DMS114 treated with DMSO at 0.1 percent for 48 hours (cell line): ENCODE measurements around the gene TSPO.
"Not testable (repeated sequence)": the region's sequence is repeated elsewhere in the genome, so short reads cannot be mapped to it uniquely, and the experiment has no call there.

Experiments
- DNase-seq: peaks from one replicate; lab custom pipeline; 2025; ENCODE audit not compliant: unreplicated experiment; lab: John Stamatoyannopoulos, UW

Gene TSPO

DNA sequence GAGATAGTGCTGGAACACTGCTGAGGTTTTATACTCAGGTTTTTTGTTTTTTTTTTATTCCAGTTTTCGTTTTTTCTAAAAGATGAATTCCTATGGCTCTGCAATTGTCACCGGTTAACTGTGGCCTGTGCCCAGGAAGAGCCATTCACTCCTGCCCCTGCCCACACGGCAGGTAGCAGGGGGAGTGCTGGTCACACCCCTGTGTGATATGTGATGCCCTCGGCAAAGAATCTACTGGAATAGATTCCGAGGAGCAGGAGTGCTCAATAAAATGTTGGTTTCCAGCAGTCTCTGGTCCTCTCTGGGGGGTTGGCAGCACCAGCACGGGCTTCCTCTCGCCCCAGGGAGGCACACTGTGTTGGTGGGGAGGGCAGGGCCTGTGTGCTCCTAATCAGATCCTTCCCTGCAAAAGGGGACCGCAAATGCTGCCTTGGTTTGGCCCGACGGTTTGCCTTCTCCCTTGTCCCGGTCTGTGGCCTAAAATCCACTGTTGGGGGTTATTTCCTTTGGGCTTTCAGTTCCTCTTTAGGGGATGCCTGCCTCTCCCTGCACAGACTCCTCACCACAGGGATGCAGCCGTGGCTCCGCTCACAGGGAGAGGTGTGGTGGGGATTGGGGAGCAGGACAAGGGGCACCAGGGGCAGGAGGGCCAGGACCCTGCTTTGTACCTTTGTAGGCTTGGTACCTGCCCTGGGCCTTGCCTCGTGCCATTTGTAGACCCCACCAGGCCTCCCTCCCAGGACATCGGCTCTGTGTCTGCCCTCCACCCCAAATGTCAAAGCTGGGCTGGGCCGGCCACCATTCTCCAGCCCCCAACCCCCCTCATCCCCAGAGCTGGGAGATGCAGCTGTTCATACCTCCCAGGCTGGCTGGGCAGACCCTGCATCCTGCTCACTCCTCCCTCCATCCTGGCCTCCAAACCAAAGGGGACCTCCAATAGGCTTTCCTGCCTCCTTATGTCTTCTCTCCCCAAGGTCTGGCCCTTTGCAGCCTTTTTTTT is 21.6 kb upstream of the TSPO start:
- DNase-seq = no peak

DNA sequence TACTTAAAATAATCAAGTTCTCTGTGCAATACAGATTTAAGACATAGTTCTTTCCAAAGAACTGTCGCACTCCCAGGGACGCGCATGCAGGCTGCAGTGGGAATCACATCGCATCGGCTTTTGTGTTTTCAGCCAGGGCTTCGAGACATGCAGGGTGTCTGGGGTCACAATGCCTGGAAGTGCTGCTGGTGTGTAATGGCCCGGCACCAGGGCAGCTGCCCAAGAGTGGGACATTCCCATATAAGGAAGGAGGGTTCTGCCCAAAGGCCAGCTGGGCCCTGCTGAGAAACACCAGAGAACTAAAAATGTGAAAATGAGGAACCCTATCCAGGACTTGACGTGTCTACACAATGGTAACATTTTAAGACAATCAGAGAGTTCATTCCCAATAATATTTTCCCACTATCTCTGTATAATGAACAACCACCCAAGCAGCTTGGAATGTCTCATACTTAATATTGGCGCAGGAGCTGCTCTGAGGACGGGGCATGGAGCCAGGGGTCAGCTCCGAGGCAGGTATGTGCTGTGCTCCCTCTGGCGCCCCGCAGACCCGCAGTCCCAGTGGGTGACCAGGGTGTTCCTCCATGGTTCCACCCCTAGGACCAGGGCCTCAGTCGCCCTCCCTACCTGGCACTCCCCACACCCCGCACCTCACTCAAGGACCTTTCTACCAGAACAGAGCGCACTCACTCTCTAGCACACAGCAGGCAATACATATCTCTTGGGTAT is 19.4 kb upstream of the TSPO start:
- no peak for DNase-seq

DNA sequence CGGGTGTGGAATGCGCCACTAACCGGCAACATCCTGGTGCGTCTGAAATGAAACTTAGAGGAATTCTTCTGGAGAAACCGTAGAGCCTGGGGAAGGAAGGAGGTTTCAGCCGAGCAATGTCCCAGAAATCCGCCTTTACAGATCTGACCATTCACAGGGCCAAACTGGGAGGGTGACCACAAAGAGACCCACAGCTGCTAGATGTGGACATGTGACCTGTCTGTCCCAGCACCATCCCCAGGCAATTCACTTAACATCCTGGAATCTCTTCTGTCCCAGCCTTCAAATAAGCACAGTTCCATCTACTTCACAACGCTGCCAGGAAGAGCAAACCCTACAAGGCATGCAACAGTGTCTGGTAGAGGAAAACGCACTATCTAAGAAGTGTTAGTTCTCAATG is 18.0 kb upstream of the TSPO start:
- no peak for DNase-seq

DNA sequence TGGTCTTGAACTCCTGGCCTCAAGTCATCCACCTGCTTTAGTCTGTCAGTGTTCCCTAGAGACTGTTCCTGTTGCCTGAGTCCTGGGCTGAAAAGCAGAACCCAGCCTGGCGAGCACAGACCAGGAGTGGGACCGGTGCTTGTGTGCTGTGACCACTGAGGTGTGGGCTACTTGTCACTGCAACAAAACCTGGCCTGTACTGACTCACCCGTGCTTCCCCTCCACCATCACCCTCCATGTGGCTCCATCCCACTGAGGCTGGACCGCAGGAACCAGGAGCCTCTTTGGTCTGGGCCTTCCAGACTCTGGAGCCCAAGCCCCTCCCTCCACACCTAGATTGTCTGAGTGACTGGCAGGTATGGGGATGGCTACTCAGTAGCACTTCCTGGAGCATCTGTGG is 16.8 kb upstream of the TSPO start:
- DNase-seq = no peak

DNA sequence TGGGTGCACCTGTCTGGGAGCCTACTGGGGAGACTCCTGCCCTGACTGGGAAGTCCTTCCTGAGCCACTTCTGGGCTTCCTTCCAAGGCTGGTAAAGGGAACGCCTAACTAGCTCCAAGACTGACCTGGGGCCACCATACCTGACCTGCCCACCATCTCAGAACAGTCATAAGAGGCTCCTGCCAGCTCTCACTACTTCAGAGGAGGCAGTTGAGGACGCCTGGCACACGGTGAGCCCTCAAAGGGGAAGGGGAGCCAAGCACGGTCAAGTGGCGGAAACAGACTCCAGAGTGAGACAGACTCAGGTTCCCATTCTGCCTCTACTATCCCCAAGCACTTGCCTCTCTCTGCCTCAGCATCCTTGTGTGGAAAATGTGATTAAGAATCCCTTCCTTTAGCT is 15.8 kb upstream of the TSPO start:
- no peak for DNase-seq

DNA sequence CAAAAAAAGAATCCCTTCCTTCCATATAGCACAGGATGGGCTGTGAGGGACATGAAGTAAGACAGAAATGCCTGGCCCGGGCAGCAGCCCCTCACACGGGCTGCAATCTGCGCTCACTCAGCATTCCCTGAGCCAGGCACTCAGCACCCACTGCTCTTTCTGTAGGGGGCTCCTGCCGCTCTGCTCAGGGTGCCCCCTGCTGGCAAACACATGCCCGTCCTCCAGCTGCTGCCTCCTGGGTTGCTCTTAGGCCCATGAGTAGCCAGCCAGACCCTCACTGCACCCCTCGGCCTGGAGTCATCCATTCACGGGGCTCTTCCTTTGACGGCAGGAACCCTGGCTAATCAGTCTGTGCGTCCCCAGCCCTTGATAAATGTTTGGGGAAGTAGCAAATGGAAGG is 15.1 kb upstream of the TSPO start:
- DNase-seq = peak; percentile 7

DNA sequence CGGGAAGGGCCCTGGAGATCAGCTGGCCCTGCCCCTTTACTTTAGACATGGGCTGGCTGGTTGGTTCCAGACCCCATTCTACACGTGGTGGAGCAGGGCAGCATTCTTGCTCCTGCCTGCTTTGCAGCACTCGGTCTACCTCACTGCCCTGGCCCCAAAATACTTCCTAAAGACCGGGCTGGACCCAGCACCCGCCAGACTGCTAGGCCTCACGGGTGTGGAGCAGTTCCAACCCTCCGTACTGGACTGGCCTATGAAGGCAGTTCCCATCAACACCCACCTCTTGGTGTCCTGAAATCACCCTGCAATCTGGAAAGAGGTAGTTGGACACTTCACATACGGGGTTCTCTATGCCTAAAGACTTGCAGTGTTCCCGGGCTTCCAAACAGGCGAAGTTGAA is 14.6 kb upstream of the TSPO start:
- no peak for DNase-seq

DNA sequence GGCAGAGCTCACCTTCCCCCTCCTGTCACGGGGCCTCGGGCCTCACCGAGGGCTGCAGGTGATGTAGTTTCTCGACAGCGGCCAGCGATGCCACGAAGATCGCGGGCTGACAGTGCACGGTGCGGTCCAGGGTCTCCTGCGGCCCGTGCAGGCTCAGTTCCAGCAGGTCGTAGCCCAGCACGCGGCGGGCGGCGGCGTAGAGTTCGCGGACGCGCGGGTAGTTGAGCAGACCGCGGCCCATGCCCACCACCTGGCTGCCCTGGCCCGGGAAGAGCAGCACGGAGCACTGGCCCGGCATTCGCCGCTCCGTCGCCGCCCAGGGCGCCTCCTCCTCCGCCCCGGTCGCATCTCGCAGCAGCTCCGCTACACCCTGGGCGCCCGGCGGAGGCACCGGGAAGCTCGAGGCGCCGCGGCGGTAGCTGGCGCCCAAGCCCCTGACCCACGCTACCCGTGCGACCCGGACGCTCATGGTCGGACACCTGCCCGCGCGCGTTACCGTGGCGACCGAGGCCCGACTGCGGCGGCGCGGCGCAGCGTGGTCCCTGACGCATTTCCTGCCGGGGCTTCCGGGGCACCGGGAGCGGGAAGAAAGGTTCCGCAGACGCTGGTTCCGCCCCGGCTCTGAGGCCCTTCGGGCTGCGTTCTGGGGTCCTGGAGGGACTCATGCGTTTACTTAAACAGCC is 8.3 kb upstream of the TSPO start, which contains the start of gene MCAT:
TSS of gene MCAT (minus strand) at position 519 of the 683 bp plus-strand sequence. CDS start at position 469, 50 bp downstream.
- DNase-seq = peak; percentile 54

DNA sequence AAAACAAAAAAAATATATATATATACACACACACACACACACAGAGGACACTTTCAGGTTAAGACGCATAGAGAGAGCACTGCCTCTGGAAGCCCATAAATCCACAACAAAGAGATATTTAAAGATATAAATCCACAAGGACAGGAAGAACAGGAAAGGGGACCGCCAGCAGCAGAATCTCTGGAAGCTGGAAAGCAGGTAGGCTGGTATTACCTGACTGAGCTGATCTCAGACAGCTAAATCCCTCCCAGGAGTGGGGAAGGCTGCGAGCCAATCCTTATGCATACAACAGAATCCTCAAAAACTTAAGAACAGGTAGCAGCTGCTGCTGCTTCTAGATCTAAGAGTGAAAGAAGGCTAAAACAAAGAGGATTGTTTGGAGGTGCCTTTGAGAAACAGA is 6.4 kb upstream of the TSPO start:
- no peak for DNase-seq

DNA sequence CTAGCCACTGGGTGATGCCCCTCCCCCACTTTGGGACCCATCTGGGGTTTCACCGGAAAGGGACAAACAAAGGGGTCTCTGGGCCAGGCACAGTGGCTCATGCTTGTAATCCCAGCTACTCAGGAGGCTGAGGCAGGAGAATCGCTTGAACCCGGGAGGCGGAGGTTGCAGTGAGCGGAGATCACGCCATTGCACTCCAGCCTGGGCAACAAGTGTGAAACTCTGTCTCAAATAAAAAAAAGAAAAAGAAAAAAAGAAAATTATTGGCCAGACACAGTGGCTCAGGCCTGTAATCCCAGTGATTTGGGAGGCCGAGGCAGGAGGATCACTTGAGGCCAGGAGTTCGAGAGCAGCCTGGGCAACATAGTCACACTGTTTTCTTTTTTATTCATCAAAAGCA is 6.0 kb upstream of the TSPO start:
- not testable (repeated sequence) for DNase-seq

DNA sequence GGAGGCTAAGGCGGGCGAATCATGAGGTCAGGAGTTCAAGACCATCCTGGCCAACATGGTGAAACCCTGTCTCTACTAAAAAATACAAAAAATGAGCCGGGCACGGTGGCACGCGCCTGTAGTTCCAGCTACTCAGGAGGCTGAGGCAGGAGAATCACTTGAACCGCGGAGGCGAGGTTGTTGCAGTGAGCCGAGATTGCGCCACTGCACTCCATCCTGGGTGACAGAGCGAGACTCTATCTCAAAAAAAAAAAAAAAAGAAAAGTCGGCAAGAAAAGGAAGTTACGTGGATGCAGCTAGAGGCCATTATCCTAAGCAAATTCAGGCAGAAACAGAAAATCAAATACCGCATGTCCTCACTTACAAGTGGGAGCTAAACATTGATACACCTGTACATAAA is 5.0 kb upstream of the TSPO start:
- DNase-seq = not testable (repeated sequence)

DNA sequence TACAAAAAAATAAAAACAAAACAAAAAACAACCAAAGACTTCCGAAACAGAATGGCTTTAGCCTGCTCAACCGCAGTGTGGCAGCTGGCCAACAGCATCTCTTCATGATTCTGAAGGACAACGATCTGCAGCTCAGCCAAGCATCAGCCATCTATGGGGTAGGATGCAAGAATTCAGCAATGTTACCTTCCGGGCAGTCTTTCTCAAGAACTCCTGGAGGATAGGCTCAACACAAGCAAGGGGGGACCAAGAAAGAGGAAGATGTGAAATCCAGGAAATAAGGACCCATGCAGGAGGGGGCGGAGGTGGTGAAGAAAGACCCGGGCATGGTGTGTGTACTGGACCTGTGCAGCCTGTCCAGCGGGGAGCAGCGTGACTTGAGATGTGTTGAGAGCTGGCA is 3.5 kb upstream of the TSPO start:
- no peak for DNase-seq

DNA sequence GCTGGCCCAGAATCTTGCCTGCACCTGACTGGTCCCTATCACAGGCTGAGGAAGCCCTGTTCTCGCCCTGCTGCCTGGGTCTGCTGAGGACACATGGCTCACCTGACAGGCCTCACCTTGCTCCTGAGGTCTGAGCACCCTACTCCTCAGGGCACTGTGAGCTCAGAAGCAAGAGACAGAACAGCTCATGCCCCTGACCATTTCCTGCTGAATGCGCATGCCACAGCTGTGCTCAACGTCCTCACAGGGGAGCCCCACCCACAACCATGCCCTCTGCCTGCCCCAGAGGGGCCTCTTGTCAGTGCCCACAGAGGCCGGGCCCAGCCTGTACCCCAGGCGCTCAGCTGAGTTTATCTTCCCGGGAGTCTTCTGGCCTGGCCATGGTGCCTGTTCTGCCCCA is 2.8 kb upstream of the TSPO start:
- no peak for DNase-seq

DNA sequence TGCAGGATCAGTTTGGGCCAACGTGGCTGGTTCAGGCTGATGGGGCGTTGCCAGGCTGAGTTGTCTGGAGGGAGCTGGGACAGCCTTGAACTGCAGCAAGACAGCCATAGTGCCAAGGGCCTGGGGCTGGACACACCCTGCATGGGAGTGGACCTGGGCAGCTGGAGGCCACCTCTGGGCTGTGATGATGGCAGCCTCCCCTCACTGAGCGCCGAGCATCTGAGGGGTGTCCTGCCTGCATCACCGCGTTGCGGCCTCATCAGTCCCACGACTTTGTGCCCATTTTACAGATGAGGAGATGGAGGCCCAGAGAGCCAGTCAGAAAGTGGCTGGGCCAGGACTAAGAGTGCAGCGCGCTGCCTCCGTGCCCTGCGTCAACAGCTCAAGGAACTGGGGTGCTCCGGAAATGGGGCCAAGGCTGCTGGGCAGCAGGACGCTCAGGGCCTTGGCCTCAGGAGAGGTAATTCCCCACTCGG is 590 bp upstream of the TSPO start:
- DNase-seq = no peak

DNA sequence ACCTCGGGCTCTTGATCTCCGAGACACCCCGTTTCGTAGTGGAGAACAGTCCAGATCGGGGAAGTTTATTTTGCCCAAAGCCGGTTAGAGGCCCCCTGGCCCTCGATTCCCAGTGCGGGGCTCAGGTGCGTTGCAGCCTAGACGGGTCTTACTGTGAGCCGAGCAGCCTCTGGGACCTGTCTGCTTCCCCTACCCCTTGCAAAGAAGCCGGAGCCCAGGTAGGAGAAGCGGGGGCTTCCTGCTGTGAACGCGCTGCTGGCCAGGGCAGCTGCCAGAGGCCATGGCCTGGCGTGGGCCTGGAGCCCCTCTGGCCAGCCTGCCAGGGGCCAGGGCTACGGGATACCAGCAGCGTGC is 621 bp downstream of the TSPO start:
- DNase-seq = no peak

DNA sequence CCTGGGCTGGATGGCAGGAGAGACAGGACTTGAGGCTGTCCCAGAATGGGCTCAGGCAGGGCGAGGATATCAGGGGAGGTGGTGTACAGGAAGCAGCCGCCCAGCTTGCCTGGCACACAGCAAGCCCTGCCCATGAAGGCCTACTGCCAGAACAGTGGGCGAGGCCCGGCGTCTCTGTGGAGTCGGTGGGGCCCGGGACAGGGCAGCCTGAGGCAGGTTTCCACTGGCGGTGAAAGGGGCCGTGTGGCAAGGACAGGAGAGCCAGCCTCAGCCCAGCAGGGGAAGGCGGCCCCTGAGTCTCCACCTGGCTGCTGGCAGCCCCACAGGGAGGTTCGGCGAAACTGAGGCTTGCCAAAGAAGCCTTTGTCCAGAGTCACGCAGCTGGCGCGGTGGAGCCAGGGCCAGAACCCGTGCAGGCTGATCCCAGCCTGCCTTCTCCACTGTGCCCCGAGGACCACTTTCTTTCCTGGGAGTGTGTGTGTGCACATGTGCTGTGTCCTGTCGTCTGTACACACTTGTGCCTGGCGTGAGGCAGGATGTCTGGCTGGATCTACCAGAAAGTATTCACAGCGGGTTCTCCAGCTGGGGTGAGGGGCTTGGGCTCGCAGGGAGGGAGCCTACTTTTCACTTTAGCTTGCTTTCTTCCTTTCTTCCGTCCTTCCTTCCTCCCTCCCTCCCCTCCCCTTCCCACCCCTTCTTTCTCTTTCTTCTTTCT is 1.2 kb downstream of the TSPO start:
- DNase-seq = no peak

DNA sequence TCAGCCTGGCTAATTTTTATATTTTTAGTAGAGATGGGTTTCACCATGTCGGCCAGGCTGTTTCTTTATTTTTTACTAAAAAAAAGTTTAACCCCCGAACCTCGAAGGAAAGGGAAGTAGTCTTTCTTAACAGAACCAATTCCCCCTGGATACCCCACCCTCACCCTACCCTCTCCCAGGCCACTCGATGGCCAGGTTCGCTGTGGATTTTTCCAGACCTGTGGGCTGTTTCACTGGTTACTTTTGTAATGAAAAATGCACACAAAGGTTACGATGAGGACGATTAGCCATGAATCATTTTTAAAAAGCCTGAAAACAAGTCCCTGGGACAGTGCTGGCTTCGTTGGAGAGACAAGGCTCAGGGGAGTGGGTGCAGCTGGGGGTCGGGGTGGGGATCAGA is 2.5 kb downstream of the TSPO start:
- DNase-seq = no peak

DNA sequence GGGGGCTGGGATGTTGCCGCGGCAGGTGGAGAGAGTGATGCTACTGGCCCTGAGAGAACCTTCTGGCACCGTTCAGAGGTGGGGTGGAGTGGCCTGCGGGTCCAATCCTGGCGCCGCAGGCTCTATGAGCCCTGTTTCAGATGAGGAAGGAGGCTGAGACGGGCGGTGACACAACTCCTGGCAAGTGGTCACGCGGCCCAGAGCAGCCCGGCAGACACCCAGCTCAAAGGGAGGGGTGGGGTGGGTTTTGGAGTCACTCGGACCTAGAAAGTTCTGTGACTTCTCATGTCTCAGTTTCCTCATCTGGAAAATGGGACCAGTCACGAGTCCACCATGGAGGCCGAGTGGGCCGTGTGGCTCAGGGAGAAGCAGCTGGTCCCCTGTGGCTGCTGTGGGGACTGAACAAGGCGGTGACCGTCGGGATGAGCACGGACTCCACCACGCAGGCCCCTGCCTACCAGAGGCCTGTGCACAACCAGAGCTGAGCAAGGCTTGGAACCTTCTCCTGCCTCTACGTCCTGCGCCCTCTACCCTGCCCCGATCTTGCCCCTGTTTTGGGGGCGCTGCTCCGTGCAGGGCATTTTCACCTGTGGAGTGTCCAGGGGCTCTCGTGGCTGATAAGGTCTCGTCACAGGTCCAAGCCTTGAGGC is 3.7 kb downstream of the TSPO start:
- no peak for DNase-seq

DNA sequence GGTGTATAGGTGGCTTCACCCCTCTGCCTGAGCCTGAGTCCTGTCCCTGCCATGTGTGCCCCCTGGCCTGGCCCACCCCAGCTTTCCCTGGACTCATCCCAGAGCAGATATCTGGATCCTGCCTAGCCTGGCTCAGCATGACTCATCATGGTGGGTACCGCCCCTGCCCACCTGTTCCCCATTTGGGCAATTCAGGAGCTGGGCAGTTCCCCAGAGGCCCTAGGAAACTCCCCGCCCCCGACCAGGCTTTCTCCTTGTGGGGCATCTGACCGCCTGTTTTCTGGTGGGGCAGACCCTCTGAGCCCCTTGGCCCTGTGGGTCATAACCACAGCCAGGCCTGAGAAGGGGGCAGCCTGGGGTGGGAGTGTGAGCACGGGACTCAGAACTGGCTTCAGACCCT is 4.4 kb downstream of the TSPO start:
- no peak for DNase-seq

DNA sequence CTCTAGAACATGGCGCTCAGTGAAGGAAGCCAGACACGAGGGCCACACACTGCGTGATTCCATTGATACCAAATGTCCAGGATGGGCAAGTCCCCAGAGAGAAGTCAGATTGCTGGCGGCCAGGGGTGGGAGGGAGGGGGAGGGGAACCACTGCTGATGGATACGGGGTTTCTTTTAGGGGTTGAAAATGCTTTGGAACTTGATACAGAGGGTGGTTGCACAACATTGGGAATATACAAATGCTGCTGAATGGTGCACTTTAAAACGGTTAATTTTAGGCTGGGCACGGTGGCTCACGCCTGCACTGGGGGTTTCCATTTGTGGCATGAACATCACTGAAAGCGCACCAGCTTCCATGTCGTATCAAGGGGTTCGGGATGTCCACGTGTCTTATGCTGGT is 5.1 kb downstream of the TSPO start:
- no peak for DNase-seq
